HG03439 (cell line): Measurements from ENCODE around the gene CYB5B.
"Not testable (repeated sequence)": the region's sequence is repeated elsewhere in the genome, so short reads cannot be mapped to it uniquely, and the experiment has no call there.

Source experiments
- ATAC-seq: cut with Tn5 transposase; IDR thresholded peaks from one replicate; pipeline ENCODE4 v1.9.1; 2021; ENCODE audit warnings: mild to moderate bottlenecking, moderate library complexity; ENCODE audit not compliant: unreplicated experiment

Gene CYB5B

GRCh38 chr16:69408475-69408874, 15.9 kb upstream of the CYB5B start:
- ATAC-seq, result no peak

GRCh38 chr16:69410219-69410990, 14.0 kb upstream of the CYB5B start:
- ATAC-seq, result no peak

- ATAC-seq, result no peak
Measured at GRCh38 chr16:69411064-69411985, 13.1 kb upstream of the CYB5B start.

GRCh38 chr16:69412287-69412686, 12.1 kb upstream of the CYB5B start:
- ATAC-seq, result no peak

GRCh38 chr16:69413045-69413664, 11.3 kb upstream of the CYB5B start:
- ATAC-seq, result no peak

- no peak for ATAC-seq
Measured at GRCh38 chr16:69417520-69418199, 6.8 kb upstream of the CYB5B start.

GRCh38 chr16:69419956-69420355, 4.5 kb upstream of the CYB5B start:
- no peak for ATAC-seq

- ATAC-seq, result no peak
Measured at GRCh38 chr16:69423189-69423588, 1.2 kb upstream of the CYB5B start.

- ATAC-seq, result peak; percentile 6
Measured at GRCh38 chr16:69424935-69425784, 741 bp downstream of the CYB5B start.

- ATAC-seq, result no peak
Measured at GRCh38 chr16:69428652-69429051, 4.2 kb downstream of the CYB5B start.

- not testable (repeated sequence) for ATAC-seq
Measured at GRCh38 chr16:69429058-69429640, 4.7 kb downstream of the CYB5B start.

- no peak for ATAC-seq
Measured at GRCh38 chr16:69431948-69432468, 7.6 kb downstream of the CYB5B start.

GRCh38 chr16:69434066-69434465, 9.6 kb downstream of the CYB5B start:
- ATAC-seq, result no peak

- no peak for ATAC-seq
Measured at GRCh38 chr16:69435977-69436820, 11.8 kb downstream of the CYB5B start.

- ATAC-seq, result no peak
Measured at GRCh38 chr16:69436896-69437295, 12.5 kb downstream of the CYB5B start.

GRCh38 chr16:69438465-69438864, 14.0 kb downstream of the CYB5B start:
- no peak for ATAC-seq

- ATAC-seq, result no peak
Measured at GRCh38 chr16:69440250-69440649, 15.8 kb downstream of the CYB5B start.

GRCh38 chr16:69441030-69441429, 16.6 kb downstream of the CYB5B start:
- ATAC-seq, result not testable (repeated sequence)
